ENCODE data around the gene PPFIBP1. TPM values are rescaled to one million over a fixed set of nuclear protein-coding genes. Genes with fewer than 3 reads are reported as not detected.

Gene PPFIBP1
- polyA plus RNA-seq, 1 experiment: 47.5 TPM

GRCh38 chr12:27602516-27602915 is 78.5 kb downstream of the PPFIBP1 start:
- CTCF ChIA-PET: interaction anchor here (1.5 kb wide), 1 partner anchor 11 kb away, joined by 3 read pairs; no protein-coding TSS in a partner anchor
- TF ChIP-seq CTCF (IDR thresholded peaks at IDR 0.05; ENCODE audit: insufficient read depth, low read depth, low read length): no peak
- no peaks in the 10 kb centered on the region for H3K36me3 ChIP-seq (ENCODE audit: control insufficient read depth, insufficient read depth, low read length)
- no peak for DNase-seq (ENCODE audit: low read depth)
- H3K27me3 ChIP-seq (ENCODE audit: control insufficient read depth, insufficient read depth, low read length): no peaks in the 10 kb centered on the region
- POLR2A ChIA-PET: interaction anchor here (0.6 kb wide), 1 partner anchor 9 kb away, joined by 11 read pairs; no protein-coding TSS in a partner anchor
- H3K4me3 ChIP-seq (ENCODE audit: low read depth, low read length): no peak overlapping the region

GRCh38 chr12:27604431-27604830 is 80.4 kb downstream of the PPFIBP1 start:
- POLR2A ChIA-PET: no interaction called here
- CTCF ChIA-PET: no interaction called here
- H3K27me3 ChIP-seq (ENCODE audit: control insufficient read depth, insufficient read depth, low read length): no peaks in the 10 kb centered on the region
- H3K4me3 ChIP-seq (ENCODE audit: low read depth, low read length): no peak overlapping the region
- no peak for TF ChIP-seq CTCF (IDR thresholded peaks at IDR 0.05; ENCODE audit: insufficient read depth, low read depth, low read length)
- no peaks in the 10 kb centered on the region for H3K36me3 ChIP-seq (ENCODE audit: control insufficient read depth, insufficient read depth, low read length)
- DNase-seq (ENCODE audit: low read depth): no peak

GRCh38 chr12:27606986-27607385 is 83.0 kb downstream of the PPFIBP1 start:
- CTCF ChIA-PET: interaction anchor here (0.9 kb wide), 1 partner anchor 82 kb away, joined by 3 read pairs; no protein-coding TSS in a partner anchor
- H3K27me3 ChIP-seq (ENCODE audit: control insufficient read depth, insufficient read depth, low read length): no peaks in the 10 kb centered on the region
- no peak overlapping the region for H3K4me3 ChIP-seq (ENCODE audit: low read depth, low read length)
- no peak for TF ChIP-seq CTCF (IDR thresholded peaks at IDR 0.05; ENCODE audit: insufficient read depth, low read depth, low read length)
- H3K36me3 ChIP-seq (ENCODE audit: control insufficient read depth, insufficient read depth, low read length): no peaks in the 10 kb centered on the region
- DNase-seq (ENCODE audit: low read depth): no peak
- POLR2A ChIA-PET: no interaction called here

- POLR2A ChIA-PET: interaction anchor here (0.6 kb wide), 1 partner anchor 334 kb away, joined by 3 read pairs; no protein-coding TSS in a partner anchor
- no peak for DNase-seq (ENCODE audit: low read depth)
- Histone ChIP-seq H3K27me3 (ENCODE audit: control insufficient read depth, insufficient read depth, low read length) (no peaks in the 10 kb centered on the region), H3K36me3 (ENCODE audit: control insufficient read depth, insufficient read depth, low read length) (no peaks in the 10 kb centered on the region), H3K4me3 (ENCODE audit: low read depth, low read length) (no peak overlapping the region)
- CTCF ChIA-PET: interaction anchor here (0.9 kb wide), 1 partner anchor 83 kb away, joined by 3 read pairs; no protein-coding TSS in a partner anchor
- TF ChIP-seq CTCF (IDR thresholded peaks at IDR 0.05; ENCODE audit: insufficient read depth, low read depth, low read length): no peak
Measured at GRCh38 chr12:27607591-27607990, 83.6 kb downstream of the PPFIBP1 start.

- CTCF ChIA-PET: no interaction called here
- no peak for DNase-seq (ENCODE audit: low read depth)
- POLR2A ChIA-PET: no interaction called here
- Histone ChIP-seq H3K4me3 (ENCODE audit: low read depth, low read length) (no peak overlapping the region), H3K36me3 (ENCODE audit: control insufficient read depth, insufficient read depth, low read length) (no peaks in the 10 kb centered on the region), H3K27me3 (ENCODE audit: control insufficient read depth, insufficient read depth, low read length) (no peaks in the 10 kb centered on the region)
- no peak for TF ChIP-seq CTCF (IDR thresholded peaks at IDR 0.05; ENCODE audit: insufficient read depth, low read depth, low read length)
Measured at GRCh38 chr12:27608890-27609289, 84.9 kb downstream of the PPFIBP1 start.
